ENCODE results near the gene HVCN1. TPM values are rescaled to one million over a fixed set of nuclear protein-coding genes. Genes with fewer than 3 reads are reported as not detected.

The HVCN1 gene
- total RNA-seq, 2 donors from 2014 or later = 0.66 to 1.3 TPM

DNA sequence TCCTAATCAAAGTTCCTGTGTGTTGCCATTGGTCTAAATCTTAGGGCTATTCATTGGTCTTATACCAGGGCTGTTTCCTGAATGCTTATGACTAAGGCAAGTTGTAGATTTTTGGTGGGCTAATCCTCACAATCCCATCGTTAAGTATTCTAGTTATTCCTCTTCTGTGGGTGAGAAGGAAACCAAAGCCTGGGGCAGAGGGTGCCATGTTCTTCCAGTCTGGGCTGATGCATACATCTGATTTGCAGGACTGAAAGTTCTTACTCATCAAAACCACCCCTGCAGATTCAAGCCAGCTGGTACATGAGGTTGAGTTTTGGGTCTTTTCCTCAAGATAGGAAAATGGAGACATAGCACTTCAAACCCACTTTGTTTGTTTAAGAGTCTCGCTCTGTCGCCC is 28.1 kb upstream of the HVCN1 start:
- H3K36me3 ChIP-seq (replicated peaks in 1 of 2; ENCODE audit: insufficient read depth in 1 of 2, low read depth in 2 of 2) = peaks cover 0 to 24% of the 10 kb centered on the region in 2 donors
- WGBS, 2 donors = 94 to 97% methylated on average over 3 of the region's 3 CpGs
- ATAC-seq = no peak

DNA sequence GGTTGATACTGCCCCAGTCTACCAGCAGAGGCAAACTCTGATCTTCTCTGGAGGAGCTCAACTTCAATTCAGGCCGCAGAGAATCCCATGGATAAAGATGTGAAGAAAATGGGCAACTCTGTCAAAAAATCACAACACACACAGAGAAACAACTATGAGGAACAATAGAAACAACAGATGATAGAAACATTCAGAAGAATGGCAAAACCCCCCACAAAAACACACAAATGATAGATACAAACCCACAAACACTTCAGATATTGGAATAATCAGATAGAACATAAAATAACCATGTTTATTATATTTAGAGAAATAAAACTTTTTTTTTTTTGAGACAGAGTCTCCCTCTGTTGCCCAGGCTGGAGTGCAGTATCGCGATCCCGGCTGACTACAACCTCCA is 20.0 kb upstream of the HVCN1 start:
- ATAC-seq = no peak
- Histone ChIP-seq H3K27ac (no peak overlapping the region), H3K4me3 (no peak overlapping the region), H3K36me3 (replicated peaks in 1 of 2; ENCODE audit: insufficient read depth in 1 of 2, low read depth in 2 of 2) (peaks cover 0 to 2% of the 10 kb centered on the region in 2 donors), H3K9me3 (no peaks in the 10 kb centered on the region), H3K4me1 (no peaks in the 10 kb centered on the region), H3K27me3 (no peaks in the 10 kb centered on the region)
- TF ChIP-seq POLR2A (IDR thresholded peaks at IDR 0.05) = no peak
- TF ChIP-seq, protein P1, sequence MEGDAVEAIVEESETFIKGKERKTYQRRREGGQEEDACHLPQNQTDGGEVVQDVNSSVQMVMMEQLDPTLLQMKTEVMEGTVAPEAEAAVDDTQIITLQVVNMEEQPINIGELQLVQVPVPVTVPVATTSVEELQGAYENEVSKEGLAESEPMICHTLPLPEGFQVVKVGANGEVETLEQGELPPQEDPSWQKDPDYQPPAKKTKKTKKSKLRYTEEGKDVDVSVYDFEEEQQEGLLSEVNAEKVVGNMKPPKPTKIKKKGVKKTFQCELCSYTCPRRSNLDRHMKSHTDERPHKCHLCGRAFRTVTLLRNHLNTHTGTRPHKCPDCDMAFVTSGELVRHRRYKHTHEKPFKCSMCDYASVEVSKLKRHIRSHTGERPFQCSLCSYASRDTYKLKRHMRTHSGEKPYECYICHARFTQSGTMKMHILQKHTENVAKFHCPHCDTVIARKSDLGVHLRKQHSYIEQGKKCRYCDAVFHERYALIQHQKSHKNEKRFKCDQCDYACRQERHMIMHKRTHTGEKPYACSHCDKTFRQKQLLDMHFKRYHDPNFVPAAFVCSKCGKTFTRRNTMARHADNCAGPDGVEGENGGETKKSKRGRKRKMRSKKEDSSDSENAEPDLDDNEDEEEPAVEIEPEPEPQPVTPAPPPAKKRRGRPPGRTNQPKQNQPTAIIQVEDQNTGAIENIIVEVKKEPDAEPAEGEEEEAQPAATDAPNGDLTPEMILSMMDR (IDR thresholded peaks at IDR 0.05) = no peak
- intact Hi-C loops (cut with DNase I) = no loop called here
- DNase-seq = no peak
- 97 to 98% methylated on average over 4 of the region's 4 CpGs for WGBS, 2 donors

More for the DNA sequence above, 28.1 kb upstream of the HVCN1 start:
- no peak overlapping the region for H3K4me3 ChIP-seq
- no peaks in the 10 kb centered on the region for H3K27me3 ChIP-seq
- no peaks in the 10 kb centered on the region for H3K9me3 ChIP-seq
- no peak overlapping the region for H3K27ac ChIP-seq
- intact Hi-C loops (cut with DNase I) = no loop called here
- DNase-seq = no peak
- TF ChIP-seq, protein P1 (IDR thresholded peaks at IDR 0.05) = no peak
- no peak for TF ChIP-seq POLR2A (IDR thresholded peaks at IDR 0.05)
- no peaks in the 10 kb centered on the region for H3K4me1 ChIP-seq

DNA sequence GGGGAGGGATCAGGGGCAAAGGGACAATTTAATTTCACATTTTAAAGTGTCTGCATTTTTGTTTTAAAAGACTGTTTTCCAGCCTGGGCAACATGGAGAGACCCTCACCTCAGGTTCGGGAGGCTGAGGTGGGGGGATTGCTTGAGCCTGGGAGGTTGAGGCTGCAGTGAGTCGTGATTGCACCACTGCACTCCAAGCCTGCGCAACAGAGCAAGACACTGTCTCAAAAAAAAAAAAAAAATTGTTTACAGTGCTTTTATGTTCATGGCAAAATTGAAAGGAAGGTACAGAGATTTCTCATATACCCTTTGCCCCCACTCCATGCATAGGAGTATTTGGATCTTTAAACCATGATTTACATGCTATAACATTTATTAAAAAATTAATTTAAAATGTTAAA is 16.4 kb upstream of the HVCN1 start:
- H3K4me3 ChIP-seq = no peak overlapping the region
- H3K4me1 ChIP-seq = no peaks in the 10 kb centered on the region
- TF ChIP-seq POLR2A (IDR thresholded peaks at IDR 0.05) = no peak
- TF ChIP-seq, protein P1 (IDR thresholded peaks at IDR 0.05) = no peak
- H3K27ac ChIP-seq = no peak overlapping the region
- no peaks in the 10 kb centered on the region for H3K9me3 ChIP-seq
- no peak for DNase-seq
- ATAC-seq = no peak
- intact Hi-C loops (cut with DNase I) = no loop called here
- H3K36me3 ChIP-seq (replicated peaks in 1 of 2; ENCODE audit: insufficient read depth in 1 of 2, low read depth in 2 of 2) = no peaks in the 10 kb centered on the region
- no peaks in the 10 kb centered on the region for H3K27me3 ChIP-seq
- WGBS, 2 donors = 43 to 56% methylated on average over 3 of the region's 3 CpGs

DNA sequence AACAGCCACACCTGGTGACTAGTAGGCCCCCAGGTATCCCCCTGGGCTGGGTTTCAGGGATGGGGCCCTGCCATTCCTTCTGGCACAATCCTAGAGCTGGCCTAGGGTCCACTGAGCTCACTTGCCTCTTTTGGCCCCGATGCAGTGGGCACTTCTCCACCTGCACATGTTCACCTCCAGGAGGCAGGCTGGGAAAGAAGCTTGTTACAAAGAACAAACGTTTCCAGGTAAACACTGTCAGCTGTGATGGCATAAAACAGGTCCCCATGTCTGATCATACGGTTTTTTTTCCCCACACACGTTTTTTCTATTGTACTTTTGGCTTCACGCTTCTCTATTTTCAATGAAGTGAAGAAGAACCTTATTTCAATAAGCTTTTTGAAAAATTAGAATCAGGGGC is 15.8 kb upstream of the HVCN1 start:
- Histone ChIP-seq H3K27ac (no peak overlapping the region), H3K4me1 (no peaks in the 10 kb centered on the region), H3K27me3 (no peaks in the 10 kb centered on the region), H3K36me3 (replicated peaks in 1 of 2; ENCODE audit: insufficient read depth in 1 of 2, low read depth in 2 of 2) (no peaks in the 10 kb centered on the region), H3K4me3 (no peak overlapping the region), H3K9me3 (no peaks in the 10 kb centered on the region)
- 12 to 15% methylated on average over 4 to 5 of the region's 5 CpGs for WGBS, 2 donors
- DNase-seq = peak; percentile 31 to 63 (median 38)
- no peak for ATAC-seq
- intact Hi-C loops (cut with DNase I) = no loop called here
- TF ChIP-seq, protein P1 (IDR thresholded peaks at IDR 0.05) = peak in 6 of 7 experiments; percentile 7 to 61 (median 36)
- no peak for TF ChIP-seq POLR2A (IDR thresholded peaks at IDR 0.05)

DNA sequence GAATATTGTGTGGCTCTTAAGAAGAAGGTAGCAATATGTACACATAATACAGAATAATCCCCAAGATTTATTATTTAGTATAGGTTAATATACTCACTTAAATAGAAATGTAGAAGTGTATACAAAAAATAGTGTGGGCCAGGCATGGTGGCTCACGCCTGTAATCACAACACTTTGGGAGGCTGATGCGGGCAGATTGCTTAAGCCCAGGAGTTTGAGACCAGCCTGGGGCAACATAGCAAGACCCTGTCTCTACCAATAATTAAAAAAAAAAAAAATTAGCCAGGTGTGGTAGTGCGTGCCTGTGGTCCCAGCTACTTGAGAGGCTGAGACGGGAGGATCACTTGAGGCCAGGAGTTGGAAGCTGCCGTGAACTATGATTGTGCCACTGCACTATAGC is 15.3 kb upstream of the HVCN1 start:
- Histone ChIP-seq H3K9me3 (no peaks in the 10 kb centered on the region), H3K27me3 (no peaks in the 10 kb centered on the region), H3K27ac (no peak overlapping the region), H3K36me3 (replicated peaks in 1 of 2; ENCODE audit: insufficient read depth in 1 of 2, low read depth in 2 of 2) (no peaks in the 10 kb centered on the region), H3K4me1 (no peaks in the 10 kb centered on the region), H3K4me3 (no peak overlapping the region)
- WGBS, 2 donors = 84% methylated on average over 5 of the region's 5 CpGs
- ATAC-seq = no peak
- TF ChIP-seq, protein P1 (IDR thresholded peaks at IDR 0.05) = no peak
- TF ChIP-seq POLR2A (IDR thresholded peaks at IDR 0.05) = no peak
- intact Hi-C loops (cut with DNase I) = no loop called here
- no peak for DNase-seq

Measured in body of pancreas (tissue), 4 donors.